AG20443 (cell line): ENCODE measurements around the gene CRB3.

Source experiments
- DNase-seq: peaks from one replicate; pipeline ENCODE4 v3.0.0; 2012; ENCODE audit warnings: low spot score, mixed read lengths

Gene CRB3

DNA sequence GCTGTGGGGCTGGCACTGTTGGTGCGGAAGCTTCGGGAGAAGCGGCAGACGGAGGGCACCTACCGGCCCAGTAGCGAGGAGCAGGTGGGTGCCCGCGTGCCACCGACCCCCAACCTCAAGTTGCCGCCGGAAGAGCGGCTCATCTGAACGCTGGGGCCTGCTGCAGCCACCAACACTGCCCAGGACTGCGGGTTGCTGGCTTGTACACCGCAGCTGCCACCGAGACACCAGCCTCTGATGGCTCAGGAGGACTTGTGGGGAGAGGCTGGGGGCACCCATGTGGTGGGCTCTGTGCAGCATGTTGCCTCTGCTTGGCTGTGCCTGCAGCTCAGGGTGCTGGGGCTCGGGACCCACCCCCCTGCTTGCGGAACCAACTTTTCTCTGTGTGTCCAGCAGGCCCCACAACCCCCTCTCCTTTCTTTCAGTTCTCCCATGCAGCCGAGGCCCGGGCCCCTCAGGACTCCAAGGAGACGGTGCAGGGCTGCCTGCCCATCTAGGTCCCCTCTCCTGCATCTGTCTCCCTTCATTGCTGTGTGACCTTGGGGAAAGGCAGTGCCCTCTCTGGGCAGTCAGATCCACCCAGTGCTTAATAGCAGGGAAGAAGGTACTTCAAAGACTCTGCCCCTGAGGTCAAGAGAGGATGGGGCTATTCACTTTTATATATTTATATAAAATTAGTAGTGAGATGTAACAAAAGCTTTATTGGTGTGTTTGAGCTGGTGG lies 2.6 kb downstream of the CRB3 start:
- no peak for DNase-seq

DNA sequence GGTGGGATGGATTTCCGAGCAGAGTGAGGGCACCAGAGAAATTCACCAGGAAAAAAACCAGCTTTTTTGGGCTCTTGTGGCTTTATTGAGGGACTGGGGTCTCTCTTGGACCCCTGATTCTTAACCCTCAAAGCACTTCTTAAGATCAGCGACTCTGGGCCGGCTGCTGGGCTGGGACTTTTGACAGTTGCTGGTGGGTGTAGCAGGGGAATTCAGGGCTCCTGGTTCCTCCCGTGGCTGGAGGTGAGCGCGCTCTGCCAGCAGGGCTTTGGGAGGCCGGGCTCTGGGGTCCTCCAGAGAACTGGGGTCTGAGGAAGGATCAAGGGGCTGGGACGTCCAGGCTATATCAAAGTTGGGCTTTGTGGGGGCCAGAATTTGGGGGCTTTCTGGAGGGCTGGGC lies 3.3 kb downstream of the CRB3 start:
- DNase-seq: no peak

DNA sequence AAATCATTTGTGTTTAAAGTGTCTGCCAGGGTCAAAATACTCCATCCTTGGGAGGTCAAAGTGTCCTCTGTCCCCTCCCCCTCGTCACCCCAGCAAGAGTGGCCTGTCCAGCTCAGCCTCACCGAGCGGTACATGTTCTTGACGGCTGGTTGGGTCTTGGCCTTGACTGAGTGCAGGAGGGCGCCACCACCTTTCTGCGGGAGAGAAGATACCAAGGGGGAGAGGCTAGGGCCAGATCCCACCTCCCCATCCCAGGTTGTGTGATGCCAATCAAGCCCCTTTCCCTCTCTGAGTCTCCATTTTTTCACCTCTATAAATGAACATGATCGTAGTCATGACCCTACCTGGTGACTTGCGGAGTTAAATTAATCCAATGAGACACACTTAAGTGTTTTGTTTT lies 6.1 kb downstream of the CRB3 start:
- DNase-seq: no peak

DNA sequence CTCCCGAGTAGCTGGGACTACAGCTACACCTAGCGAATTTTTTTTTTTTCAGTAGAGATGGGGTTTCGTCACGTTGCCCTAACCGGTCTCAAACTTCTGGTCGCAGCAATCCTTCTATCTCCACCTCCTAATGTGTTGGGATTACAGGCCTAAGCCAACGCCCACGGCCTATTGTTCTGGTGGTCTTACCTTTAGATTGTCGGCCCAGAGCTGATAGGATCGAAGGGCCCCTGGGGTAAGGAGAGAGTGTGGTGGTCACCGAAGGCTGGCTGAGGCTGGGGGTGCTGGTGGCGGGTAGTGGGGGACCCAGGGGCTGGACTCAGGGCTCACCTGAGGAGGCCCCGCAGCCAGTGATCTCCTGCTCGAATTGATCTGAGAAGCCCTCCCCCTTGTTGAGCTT lies 7.0 kb downstream of the CRB3 start:
- no peak for DNase-seq

DNA sequence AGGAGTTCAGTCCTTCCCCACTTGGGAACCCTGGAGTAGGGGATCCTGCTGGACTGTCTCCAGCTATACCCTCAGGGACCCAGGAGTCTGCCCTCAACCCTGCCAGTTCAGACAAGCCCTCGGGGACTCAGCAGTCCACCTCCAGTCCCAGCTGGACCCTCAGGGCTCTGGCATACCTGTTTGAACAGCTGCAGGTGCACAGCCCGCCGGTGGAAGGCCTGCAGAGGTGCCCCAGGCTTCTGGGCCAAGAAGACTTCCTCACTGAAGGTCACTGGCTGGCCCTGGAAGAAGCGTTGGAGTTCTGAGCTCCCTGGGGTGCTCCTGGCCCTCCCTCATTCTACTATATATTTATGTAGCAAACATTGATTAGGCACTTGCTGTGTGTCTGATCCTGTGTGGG lies 8.6 kb downstream of the CRB3 start:
- DNase-seq: no peak

DNA sequence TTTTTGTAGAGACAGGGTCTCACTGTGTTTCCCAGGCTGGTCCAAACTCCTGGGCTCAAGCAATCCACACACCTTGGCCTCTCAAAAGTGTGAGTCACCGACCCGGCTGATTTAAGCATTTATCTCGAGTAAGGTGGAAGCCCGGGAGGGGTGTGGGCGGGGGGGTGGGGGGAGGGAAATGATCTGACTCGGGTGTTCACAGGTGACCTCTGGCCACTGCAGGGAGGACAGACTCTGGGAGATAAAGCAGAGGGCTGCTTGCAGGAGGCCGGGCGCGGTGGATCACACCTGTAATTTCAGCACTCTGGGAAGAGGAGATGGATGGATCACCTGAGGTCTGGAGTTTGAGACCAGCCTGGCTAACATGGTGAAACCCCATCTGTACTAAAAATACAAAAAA lies 9.6 kb downstream of the CRB3 start:
- no peak for DNase-seq

DNA sequence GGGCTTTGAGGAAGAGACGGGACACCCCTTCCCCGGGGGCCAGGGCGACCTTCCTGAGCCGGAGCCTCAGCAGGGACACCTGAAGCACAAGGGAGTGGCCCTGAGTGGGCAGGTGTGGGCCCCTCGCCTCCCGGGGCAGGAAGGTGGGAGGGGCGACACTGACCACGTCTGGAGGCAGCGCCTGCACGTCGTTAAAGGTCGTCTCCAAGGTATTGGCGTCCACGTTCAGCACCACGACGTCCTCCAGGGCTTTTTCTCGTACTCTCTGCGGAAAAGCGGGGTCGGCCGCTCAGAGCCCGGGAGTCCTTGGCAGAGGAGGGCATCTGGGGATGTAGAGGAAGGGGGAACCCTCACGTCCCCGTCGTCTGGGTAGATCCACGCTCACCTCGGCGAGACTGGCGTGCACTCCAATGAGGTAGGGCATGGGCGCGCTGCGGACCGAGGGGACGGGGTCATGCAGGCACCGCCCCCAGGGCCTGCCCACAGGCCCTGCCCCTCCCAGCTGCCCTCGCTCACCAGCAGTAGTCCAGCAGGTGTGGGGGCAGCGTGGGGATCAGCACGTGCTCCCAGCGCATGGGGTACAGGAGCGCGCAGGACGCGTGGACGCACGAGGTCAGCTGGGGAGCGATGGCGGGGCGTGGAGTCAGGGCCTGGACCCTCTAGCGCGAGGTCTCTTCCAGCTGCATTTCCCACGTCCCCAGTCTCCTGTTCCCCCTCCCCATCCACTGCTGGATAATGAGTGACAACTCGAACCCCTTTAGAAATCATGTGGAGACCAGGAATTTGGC lies 11.4 kb downstream of the CRB3 start:
- DNase-seq: no peak

DNA sequence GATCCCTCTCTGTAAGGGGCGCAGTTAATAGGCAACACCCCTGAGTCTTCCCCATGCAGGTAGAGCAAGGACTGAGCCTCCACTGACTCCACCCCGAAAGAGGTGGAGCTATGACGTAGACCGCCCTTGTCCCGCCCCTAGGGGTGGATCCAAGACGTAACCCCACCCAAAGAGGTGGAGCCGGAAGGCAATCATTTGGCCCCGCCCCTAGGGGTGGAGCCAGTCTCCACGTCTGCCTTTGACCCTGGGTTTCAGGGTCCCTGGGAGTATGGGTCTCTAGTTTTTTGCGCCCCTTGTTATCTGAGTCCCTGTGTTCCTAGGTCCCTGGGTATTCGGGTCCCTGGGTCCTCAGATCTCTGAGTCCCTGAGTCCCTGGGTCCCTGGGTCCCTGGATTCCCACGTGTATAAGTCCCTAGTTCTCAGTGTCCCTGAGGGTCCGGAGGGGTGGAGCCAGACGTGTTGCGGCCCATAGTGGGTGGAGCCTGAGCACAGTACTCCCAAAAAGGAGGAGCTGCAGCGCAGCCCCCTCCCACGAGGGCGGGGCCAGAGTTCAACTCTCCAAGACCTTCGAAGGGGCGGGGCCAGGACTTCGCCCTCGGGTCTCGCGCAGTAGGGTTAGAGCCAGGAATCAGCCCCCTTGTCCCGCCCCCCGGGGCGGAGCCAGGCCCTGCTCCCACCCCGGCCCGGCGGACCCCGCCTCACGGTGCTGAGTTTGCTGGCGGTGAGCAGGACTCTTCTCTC lies 12.3 kb downstream of the CRB3 start:
- DNase-seq: peak; percentile 74

DNA sequence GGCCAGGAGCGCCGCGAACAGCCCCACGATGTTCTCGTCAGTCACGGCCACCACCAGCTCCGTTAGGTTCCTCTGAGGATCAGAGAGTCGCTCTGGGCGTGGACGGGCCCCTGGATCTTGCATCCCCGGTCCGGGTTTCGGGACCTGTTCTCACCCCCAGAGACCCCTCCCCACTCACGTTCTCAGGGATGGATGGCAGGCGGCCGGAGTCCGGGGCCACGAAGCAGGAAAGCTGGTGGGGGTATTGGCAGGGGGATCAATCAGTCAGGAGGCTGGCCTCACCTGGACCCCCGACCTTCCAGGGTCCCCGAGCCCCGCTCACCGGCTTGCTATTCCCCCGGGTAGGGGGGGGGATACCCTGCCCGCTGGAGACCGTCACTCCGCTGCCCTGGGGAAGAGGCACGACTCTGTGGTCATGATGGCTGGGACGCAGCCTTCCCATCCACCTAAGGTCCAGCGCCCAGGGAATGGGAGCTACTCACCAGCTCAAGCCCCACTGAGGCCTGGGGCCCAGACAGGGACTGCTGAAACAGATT lies 12.9 kb downstream of the CRB3 start:
- no peak for DNase-seq

DNA sequence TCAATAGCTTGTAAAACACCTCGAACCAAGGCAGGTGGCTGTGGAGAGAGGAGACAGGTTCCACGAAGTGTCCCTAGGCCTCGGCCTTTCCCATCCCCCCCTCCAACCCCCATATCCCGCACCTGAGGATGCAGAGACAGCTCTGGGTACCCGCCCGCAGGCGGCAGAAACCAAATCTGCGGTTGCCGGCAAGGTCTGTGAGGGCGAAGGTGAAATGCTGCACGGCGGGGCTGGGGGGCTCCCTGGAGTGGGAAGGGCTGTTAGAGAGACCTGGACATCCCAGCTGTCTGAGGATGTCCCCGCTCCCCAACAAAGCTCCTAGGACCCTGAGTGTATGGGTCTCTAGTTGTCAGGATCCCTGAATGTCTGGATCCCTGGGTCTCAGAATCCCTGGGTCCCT lies 14.7 kb downstream of the CRB3 start:
- no peak for DNase-seq

DNA sequence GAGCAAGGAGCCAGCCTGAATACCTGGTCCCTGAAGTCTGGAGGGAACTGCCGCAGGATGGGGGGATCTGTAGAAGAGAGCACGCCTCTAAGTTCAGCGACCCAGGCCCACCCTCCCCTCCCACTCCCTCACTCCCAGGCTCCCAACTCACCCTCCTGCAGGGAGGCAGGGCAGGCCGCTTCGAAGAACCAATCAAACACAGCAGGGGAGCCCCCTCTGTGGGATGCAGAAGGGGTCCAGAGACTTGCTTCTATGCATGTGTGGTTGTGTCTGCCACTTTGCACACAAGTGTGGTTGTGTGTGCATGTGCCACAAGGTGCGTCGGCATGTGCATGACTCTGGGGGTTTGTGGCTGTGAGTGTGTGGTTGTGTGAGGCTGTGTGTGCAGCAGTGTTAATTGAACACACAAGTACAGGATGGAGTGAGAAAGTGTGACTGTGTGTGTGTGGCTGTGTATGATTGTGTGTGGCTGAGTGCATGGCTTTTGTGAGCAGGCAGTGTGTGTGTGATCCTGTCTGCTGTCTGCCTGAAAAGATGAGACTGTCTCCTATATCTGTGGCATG lies 15.8 kb downstream of the CRB3 start:
- no peak for DNase-seq

DNA sequence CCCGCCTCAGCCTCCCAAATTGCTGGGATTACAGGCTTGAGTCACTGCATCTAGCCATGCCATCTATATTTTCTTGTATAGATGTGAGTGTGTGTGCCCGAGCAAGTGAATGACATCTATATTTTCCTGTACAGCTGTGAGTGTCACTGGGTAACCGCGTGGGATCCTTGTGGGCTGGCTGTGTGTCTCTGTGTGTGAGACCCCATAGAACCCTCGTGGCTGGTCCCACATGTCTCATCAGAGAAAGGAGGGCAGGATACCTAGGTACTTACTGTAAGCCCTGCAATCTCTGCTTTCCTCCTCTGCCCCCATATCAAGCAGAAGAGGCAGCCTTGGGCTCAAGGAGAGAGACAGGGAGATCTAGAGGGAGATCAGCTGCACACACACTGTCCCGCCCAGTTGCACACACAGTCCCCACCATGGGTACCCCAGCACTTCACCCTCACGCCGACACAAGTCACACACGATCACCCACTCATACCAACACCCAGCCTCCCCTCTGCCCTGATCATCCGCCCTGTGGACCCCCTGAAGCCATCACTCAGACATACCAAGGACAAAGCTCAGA lies 16.9 kb downstream of the CRB3 start:
- DNase-seq: no peak

DNA sequence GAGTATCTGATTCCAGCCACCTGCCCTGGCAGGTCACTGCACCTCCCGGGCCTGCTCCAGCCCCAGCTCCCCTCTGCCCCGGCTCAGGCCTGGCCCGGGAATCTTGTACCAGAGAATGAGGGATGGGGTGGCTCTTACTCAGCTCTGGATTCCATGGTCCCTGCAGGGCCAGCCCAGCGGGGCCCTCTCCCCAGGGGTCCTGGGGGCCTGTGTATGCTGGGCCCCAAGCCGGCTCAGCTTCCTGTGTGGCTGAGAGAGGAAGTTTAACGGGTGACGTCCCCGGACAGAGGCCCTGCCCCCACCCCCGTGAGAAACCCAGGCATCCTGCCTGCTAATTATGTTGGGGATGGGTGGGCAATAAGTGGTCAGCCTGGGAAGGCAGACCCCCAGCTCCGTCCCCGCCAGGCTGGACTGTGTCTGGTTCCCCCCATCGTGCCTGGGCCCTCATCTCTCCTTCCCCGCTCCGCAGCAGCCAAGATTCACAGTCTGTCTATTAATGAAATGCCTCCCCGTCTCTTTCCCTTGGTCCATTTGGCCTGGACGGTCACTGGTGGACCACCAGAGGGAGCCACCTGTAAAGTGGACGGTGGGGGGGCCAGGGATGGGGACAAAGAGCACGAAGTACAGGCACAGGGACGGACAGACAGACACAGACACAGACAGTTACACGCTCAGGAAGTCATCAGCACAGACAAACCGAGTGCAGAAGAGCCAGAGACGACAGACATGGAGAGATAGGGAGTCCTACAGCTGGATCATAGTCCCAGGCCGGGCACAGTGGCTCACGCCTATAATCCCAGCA lies 17.7 kb downstream of the CRB3 start, which contains the start of gene DENND1C:
DENND1C (minus strand) TSS at position 247 of the 802 bp plus-strand sequence; CDS start at position 155, 92 bp downstream.
- DNase-seq: no peak

DNA sequence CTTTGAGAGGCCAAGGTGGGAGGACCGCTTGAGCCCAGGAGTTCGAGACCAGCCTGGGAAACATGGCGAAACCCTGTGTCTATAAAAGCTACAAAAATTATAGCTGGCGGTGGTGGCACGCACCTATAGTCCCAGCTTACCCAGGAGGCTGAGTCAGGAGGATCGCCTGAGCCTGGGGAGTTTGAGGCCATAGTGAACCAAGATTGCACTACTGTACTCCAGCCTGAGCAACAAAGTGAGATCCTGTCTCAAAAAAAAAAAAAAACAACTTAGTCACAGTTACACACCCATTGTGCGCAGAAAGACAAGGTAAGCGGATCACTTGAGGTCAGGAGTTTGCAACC lies 18.2 kb downstream of the CRB3 start:
- DNase-seq: no peak

DNA sequence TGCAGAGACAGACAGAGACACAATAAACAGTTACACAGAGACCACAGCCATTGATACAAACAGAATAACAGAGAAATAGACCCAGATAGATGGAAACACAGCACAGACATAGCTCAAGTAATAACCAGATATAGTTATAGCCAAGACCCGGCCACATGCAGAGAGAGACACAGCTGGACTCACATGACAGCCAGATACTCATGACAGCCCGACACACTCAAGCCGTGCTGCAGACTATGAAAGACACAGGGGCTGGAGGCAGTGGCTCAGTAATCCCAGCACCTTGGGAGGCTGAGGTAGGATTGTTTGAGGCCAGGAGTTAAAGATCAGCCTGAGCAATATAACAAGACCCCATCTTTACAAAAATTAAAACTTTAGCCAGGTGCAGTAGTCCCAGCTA lies 19.2 kb downstream of the CRB3 start:
- no peak for DNase-seq

DNA sequence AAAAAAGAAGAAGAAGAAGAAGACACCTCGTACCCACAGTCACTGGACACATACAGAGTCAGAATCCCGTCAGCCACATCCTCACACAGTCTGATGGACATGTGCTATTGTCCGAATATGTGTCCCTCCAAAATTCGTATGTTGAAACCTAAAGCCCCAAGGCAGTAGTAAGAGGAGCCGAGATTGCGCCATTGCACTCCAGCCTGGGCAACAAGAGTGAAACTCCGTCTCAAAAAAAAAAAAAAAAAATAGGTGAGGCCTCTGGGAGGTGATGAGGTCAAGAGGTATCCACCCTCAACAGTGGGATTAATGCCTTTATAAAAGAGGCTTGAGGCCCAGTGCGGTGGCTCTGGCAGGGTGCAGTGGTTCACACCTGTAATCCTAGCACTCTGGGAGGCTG lies 20.2 kb downstream of the CRB3 start:
- no peak for DNase-seq

DNA sequence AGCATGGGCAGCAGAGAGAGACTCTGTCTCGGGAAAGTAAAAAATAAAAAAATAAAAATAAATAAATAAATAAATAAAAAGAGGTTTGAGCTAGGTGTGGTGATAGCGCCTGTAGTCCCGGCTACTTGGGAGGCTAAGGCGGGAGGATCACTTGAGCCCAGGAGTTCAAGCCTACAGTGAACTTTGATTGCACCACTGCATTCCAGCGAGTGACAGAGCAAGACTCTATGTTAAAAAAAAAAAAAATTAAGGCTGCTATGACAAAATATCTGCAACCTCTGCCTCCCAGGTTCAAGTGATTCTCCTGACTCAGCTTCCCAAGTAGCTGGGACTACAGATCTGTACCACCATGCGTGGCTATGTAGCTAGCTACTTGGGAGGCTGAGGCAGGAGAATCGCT lies 20.8 kb downstream of the CRB3 start:
- DNase-seq: no peak

DNA sequence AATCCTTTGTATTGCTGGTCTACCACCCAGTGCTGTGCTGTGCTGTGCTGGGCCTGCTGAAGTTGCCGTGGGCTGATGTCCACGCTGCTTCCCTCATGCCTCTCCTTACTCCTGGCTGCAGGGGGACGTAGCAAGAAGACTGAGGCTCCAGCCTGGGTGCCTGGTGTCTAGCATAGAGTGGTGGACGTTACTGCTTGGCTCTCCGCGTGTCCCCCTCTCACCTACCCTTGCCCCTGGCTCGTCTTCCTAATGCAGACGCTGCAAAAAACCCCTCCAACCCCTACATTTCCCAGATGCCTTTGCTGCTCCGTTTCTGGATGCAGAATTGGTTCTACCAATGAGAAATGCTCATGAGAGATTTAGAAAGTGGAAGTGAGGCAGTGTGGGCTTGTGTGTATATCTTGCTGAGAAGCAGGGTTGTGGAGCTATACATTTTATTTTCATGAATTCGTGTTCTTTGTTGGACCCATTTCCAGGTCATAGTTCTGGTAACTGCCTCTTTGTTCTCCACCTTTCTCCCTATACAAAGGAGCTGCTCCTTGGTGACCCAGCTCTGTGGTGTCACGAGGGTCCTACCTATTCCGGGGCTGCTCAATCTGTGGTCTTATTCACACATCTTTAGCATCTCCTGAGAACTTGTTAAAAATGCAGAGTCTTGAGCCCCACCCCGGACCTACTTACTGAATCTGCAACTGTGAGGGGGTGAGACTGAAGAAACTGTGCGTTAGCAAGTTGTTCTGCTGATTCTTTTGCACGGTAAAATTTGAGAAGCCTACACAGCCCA lies 25.4 kb downstream of the CRB3 start:
- no peak for DNase-seq

DNA sequence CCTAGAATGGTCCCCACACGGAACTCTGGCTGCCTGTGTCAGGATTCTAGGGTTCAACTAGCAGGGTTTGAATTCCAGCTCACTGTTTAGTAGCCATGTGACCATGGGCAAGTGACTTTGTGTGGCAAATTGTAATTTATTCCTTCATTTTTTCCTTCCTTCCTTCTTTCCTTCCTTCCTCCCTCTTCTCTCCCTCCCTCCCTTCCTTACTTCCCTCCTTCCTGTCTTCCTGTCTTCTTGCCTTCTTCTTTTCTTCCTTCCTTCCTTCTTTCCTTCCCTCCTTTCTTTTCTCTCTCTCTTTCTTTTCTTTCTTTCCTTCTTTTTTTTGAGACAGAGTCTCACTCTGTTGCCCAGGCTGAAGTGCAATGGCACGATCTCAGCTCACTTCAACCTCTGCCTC lies 26.1 kb downstream of the CRB3 start:
- no peak for DNase-seq

DNA sequence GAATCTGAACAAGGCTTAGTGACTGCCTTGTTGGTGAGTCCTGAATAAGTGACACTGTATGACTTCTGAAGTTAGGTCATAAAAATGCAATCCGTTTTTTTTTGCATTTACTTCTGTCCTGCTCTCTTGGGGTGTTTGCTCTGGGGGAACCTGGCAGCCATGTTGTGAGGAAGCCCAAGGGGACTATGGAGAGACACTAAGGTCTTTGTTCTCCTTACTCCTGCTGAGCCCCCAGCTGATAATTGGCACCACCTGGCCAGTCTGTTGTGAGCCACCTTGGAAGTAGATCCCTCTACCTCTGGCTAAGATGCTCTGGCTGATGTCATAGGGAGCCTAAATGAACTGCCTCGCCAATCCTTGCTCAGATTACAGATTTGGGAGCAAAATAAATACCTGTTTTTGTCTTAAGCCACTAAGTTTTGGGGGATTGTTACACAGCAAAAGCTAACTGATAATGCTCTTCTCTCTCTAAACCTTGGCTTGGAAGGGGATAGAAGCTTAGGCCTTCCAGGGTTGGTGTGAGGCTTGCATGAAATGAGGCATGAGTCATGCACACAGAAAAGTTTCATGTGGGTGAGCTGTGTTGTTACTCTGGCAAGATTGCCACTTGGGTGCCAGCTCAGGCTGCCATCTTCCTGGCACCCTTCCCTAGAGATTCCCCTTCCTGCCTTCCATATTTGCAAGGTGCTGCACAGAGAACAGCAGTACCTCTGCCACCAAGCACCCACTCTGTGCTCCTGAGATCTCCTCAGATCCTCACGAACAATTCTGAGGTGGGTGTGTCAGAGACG lies 27.9 kb downstream of the CRB3 start:
- no peak for DNase-seq
